GM12878 (cell line): ENCODE data around the gene HIVEP3. TPM values are rescaled to one million over a fixed set of nuclear protein-coding genes. Genes with fewer than 3 reads are reported as not detected.
A peak's percentile ranks its signal among the peaks of the same experiment; 100 is the strongest.

Source experiments
- ATAC-seq: fragments of 200-7000 bp; cut with Tn5 transposase; 3 replicates; pipeline ENCODE4 v1.9.1; 2020; ENCODE audit warnings: mild to moderate bottlenecking, moderate library complexity
- BruUV-seq: library from RNA; stranded (reverse); fragments of 400-500 nt; replicated peaks from 2 replicates; lab custom pipeline; 2021; lab: Mats Ljungman, UMichigan
- CTCF ChIA-PET: fragments of 300-600 bp; sonication (Branson Sonifier 250); formaldehyde crosslinking; extraction: SDS; loops from one replicate; lab custom pipeline; 2021; ENCODE audit warnings: inconsistent platforms; lab: Yijun Ruan, JAX
- POLR2A ChIA-PET: fragments of 350-600 bp; formaldehyde crosslinking; extraction: SDS; loops from one replicate; lab custom pipeline; 2021; ENCODE audit warnings: inconsistent platforms; lab: Charles Lee
- RAD21 ChIA-PET: fragments of 300-600 bp; sonication (Branson Sonifier 250); formaldehyde crosslinking; loops from one replicate; lab custom pipeline; 2023; ENCODE audit warnings: antibody characterized with exemption; ENCODE audit not compliant: unreplicated experiment; lab: Charles Lee
- SMC1A ChIA-PET: fragments of 300-600 bp; sonication (Branson Sonifier 250); formaldehyde crosslinking; loops from one replicate; lab custom pipeline; 2023; ENCODE audit not compliant: unreplicated experiment, uncharacterized antibody; lab: Charles Lee
- DNase-seq: peaks from one replicate; pipeline ENCODE4 v3.0.0-alpha.2; 2011; ENCODE audit warnings: low read depth, low spot score
- FAIRE-seq: peaks from 3 replicates; lab custom pipeline; 2011; peaks lifted over from hg19 to GRCh38; lab: Jason Lieb, UNC
- H2AFZ ChIP-seq: 2 replicates; pipeline ENCODE4 v1.6.0; 2011; ENCODE audit warnings: low read depth, low read length, control low read depth; ENCODE audit not compliant: control insufficient read depth
- H3K27ac ChIP-seq: 2 replicates; pipeline ENCODE4 v1.5.1; 2011; ENCODE audit warnings: control low read depth; ENCODE audit not compliant: control insufficient read depth, insufficient read depth
- H3K27me3 ChIP-seq, 2 experiments: replicated peaks in 1 of 2; 2 replicates each; pipeline versions ENCODE4 v1.6.0 to v1.6.1; 2011; ENCODE audit warnings: low read length in 1 of 2; ENCODE audit not compliant: control insufficient read depth in 2 of 2, insufficient read depth in 2 of 2
- H3K36me3 ChIP-seq, 2 experiments: 2 replicates each; pipeline ENCODE4 v1.5.1; 2011; ENCODE audit warnings: low read length in 1 of 2; ENCODE audit not compliant: control insufficient read depth in 2 of 2, insufficient read depth in 2 of 2
- H3K4me1 ChIP-seq: 2 replicates; pipeline ENCODE4 v1.6.1; 2011; ENCODE audit warnings: mild to moderate bottlenecking, low read length, moderate library complexity, mixed read lengths; ENCODE audit not compliant: control insufficient read depth, insufficient read depth
- H3K4me2 ChIP-seq: 2 replicates; pipeline ENCODE4 v1.6.0; 2011; ENCODE audit warnings: control low read depth; ENCODE audit not compliant: control insufficient read depth, insufficient read depth
- H3K4me3 ChIP-seq: fragments of 200-600 bp; sonication (generic); 2 replicates; pipeline ENCODE4 v1.5.1; 2016
- H3K79me2 ChIP-seq: 2 replicates; pipeline ENCODE4 v1.6.0; 2011; ENCODE audit warnings: low read length; ENCODE audit not compliant: control insufficient read depth, insufficient read depth
- H3K9ac ChIP-seq: 2 replicates; pipeline ENCODE4 v1.8.0; 2011; ENCODE audit warnings: low read length, control low read depth, mixed read lengths; ENCODE audit not compliant: control insufficient read depth, insufficient read depth
- H3K9me3 ChIP-seq: replicated peaks from 3 replicates; pipeline ENCODE4 v1.5.1; 2011; ENCODE audit warnings: mild to moderate bottlenecking, low read length; ENCODE audit not compliant: control insufficient read depth, insufficient read depth
- H4K20me1 ChIP-seq: 2 replicates; pipeline ENCODE4 v1.6.0; 2011; ENCODE audit not compliant: control insufficient read depth, insufficient read depth
- RAD51 ChIP-seq: fragments of 450-650 bp; IDR thresholded peaks from 2 replicates; pipeline ENCODE4 v1.6.1; 2016; ENCODE audit warnings: moderate library complexity, mild to moderate bottlenecking, inconsistent platforms
- RUNX3 ChIP-seq: IDR thresholded peaks from 2 replicates; pipeline ENCODE4 v1.6.1; 2012; ENCODE audit warnings: low read length, inconsistent platforms
- WGBS: methylation state at CpG from one replicate; pipeline ENCODE4 v1.1.6; 2016; ENCODE audit warnings: low lambda C conversion rate; ENCODE audit not compliant: insufficient replicate concordance, insufficient coverage; ENCODE audit errors: missing lambda C conversion rate; 5-methylcytosine and 5-hydroxymethylcytosine counted together
- in situ Hi-C: fragments of 300-500 bp; cut with MboI; formaldehyde crosslinking; loops from 9 replicates; pipeline ENCODE4 v1.14.3; 2018; ENCODE audit warnings: mixed read lengths
- intact Hi-C: fragments of 100-400 bp; cut with micrococcal nuclease; formaldehyde crosslinking; loops from one replicate; pipeline ENCODE4 v1.14.2; 2022; ENCODE audit not compliant: unreplicated experiment
- polyA plus RNA-seq, 11 experiments: library from polyadenylated mRNA; depleted of rRNA in 4 of 11; unstranded in 6 of 11; stranded (reverse) in 5 of 11; fragments of >200 nt; fragmentation: Nextera tagmentation in 4 of 11; fragmentation: Illumina TruSeq in 1 of 11; extraction: Ambion mirVana in 4 of 11; extraction: Trizol in 1 of 11; gene quantifications; 1 replicate in 1 of 11; 2 replicates in 10 of 11; pipeline versions ENCODE4 v1.2.1 to v1.2.3, GENCODE V29; 2011 to 2016; ENCODE audit warnings: inconsistent platforms in 2 of 11, missing spikeins in 2 of 11, low read depth in 1 of 11
- total RNA-seq, 4 experiments: library from RNA; depleted of rRNA in 3 of 4; stranded (reverse); fragments of >200 nt in 3 of 4; fragmentation: Illumina TruSeq in 1 of 4; extraction: Trizol in 1 of 4; gene quantifications; 2 replicates each; pipeline versions ENCODE4 v1.2.1 to v1.2.3, GENCODE V29; 2013 to 2021
- TF ChIP-seq, protein P1 (sequence below): IDR thresholded peaks from 2 replicates; pipeline ENCODE4 v1.6.1; 2011; ENCODE audit warnings: low read depth, mild to moderate bottlenecking, low read length, moderate library complexity, borderline replicate concordance; ENCODE audit errors: extremely low read depth
- TF ChIP-seq, protein P2 (sequence below), 3 experiments: IDR thresholded peaks in 2 of 3; conservative IDR thresholded peaks in 1 of 3; 2 replicates each; pipeline ENCODE4 v1.5.1; 2011; ENCODE audit warnings: low read depth in 3 of 3, low read length in 3 of 3, mild to moderate bottlenecking in 3 of 3, control low read depth in 2 of 3, moderate library complexity in 2 of 3, inconsistent platforms in 1 of 3, mixed read lengths in 1 of 3; ENCODE audit not compliant: control insufficient read depth in 2 of 3, insufficient read depth in 1 of 3; ENCODE audit errors: extremely low read depth in 1 of 3
- TF ChIP-seq, protein P3 (sequence below): fragments of 450-650 bp; IDR thresholded peaks from 2 replicates; pipeline ENCODE4 v1.6.1; 2017; ENCODE audit warnings: mild to moderate bottlenecking

HIVEP3 gene
- total and polyA plus RNA-seq, 10 of the 15 experiments (the other 5 are each of a cell fraction or from before 2014, with no cell fraction given): 1.8 to 13.6 (median 3.8) TPM

- intact Hi-C loops: loop anchor here (10.0 kb wide), 1 partner anchor 566 kb away; no protein-coding TSS in a partner anchor
- no peak overlapping the region for H3K27ac ChIP-seq
- H3K36me3 ChIP-seq: peaks cover 0 to 7% of the 10 kb centered on the region in 2 experiments; a peak in 2 of 4 replicates
- RAD21 ChIA-PET: interaction anchor here (1.2 to 9.1 kb wide), 4 partner anchors 75 to 233 kb away, joined by 4 to 58 read pairs (median 6); no protein-coding TSS in a partner anchor
- SMC1A ChIA-PET: interaction anchor here (0.9 to 8.7 kb wide), 13 partner anchors 11 to 285 kb away, joined by 3 to 126 read pairs (median 3); no protein-coding TSS in a partner anchor
- no peak overlapping the region for H3K4me3 ChIP-seq
- H4K20me1 ChIP-seq: no peaks in the 10 kb centered on the region
- WGBS: 75% methylated on average over 4 of the region's 4 CpGs
- POLR2A ChIA-PET: no interaction called here
- no peak overlapping the region for H3K4me2 ChIP-seq
- peaks cover 13% of the 10 kb centered on the region for H3K4me1 ChIP-seq
- no peak for DNase-seq
- BruUV-seq: no TSS peak
- CTCF ChIA-PET: interaction anchor here (0.7 to 4.1 kb wide), 12 partner anchors 73 to 595 kb away, joined by 3 to 16 read pairs (median 4); no protein-coding TSS in a partner anchor
- TF ChIP-seq, protein P1, sequence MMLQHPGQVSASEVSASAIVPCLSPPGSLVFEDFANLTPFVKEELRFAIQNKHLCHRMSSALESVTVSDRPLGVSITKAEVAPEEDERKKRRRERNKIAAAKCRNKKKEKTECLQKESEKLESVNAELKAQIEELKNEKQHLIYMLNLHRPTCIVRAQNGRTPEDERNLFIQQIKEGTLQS: no peak
- TF ChIP-seq, protein P2, sequence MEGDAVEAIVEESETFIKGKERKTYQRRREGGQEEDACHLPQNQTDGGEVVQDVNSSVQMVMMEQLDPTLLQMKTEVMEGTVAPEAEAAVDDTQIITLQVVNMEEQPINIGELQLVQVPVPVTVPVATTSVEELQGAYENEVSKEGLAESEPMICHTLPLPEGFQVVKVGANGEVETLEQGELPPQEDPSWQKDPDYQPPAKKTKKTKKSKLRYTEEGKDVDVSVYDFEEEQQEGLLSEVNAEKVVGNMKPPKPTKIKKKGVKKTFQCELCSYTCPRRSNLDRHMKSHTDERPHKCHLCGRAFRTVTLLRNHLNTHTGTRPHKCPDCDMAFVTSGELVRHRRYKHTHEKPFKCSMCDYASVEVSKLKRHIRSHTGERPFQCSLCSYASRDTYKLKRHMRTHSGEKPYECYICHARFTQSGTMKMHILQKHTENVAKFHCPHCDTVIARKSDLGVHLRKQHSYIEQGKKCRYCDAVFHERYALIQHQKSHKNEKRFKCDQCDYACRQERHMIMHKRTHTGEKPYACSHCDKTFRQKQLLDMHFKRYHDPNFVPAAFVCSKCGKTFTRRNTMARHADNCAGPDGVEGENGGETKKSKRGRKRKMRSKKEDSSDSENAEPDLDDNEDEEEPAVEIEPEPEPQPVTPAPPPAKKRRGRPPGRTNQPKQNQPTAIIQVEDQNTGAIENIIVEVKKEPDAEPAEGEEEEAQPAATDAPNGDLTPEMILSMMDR (IDR thresholded peaks at IDR 0.05 in 2 of 3, conservative IDR thresholded peaks at IDR 0.05 in 1 of 3; ENCODE audit: control insufficient read depth in 2 of 3, extremely low read depth in 1 of 3, insufficient read depth in 1 of 3, low read depth in 3 of 3, low read length in 3 of 3): peak; percentile 19 to 38 (median 26); a peak in 2 of 6 replicates
- TF ChIP-seq RAD51 (no peak), RUNX3 (peak; percentile 23; the same call in 1 of the 2 replicates)
- TF ChIP-seq, protein P3, sequence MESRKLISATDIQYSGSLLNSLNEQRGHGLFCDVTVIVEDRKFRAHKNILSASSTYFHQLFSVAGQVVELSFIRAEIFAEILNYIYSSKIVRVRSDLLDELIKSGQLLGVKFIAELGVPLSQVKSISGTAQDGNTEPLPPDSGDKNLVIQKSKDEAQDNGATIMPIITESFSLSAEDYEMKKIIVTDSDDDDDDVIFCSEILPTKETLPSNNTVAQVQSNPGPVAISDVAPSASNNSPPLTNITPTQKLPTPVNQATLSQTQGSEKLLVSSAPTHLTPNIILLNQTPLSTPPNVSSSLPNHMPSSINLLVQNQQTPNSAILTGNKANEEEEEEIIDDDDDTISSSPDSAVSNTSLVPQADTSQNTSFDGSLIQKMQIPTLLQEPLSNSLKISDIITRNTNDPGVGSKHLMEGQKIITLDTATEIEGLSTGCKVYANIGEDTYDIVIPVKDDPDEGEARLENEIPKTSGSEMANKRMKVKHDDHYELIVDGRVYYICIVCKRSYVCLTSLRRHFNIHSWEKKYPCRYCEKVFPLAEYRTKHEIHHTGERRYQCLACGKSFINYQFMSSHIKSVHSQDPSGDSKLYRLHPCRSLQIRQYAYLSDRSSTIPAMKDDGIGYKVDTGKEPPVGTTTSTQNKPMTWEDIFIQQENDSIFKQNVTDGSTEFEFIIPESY: peak; percentile 87
- no peak overlapping the region for H3K9ac ChIP-seq
- H3K79me2 ChIP-seq: no peaks in the 10 kb centered on the region
- H2AFZ ChIP-seq: no peak overlapping the region
- in situ Hi-C loops: loop anchor here (10.0 kb wide), 2 partner anchors 456 to 596 kb away; no protein-coding TSS in a partner anchor
- no peaks in the 10 kb centered on the region for H3K27me3 ChIP-seq
- no peaks in the 10 kb centered on the region for H3K9me3 ChIP-seq
- ATAC-seq: no peak
- no peak for FAIRE-seq
These were observed 339.9 kb downstream of the HIVEP3 start for GRCh38 chr1:41578712-41579335.
